Loucy (cell line): ENCODE results near the gene CTAG1B.
"Not testable (repeated sequence)": the region's sequence is repeated elsewhere in the genome, so short reads cannot be mapped to it uniquely, and the experiment has no call there.

ENCODE experiments used
- EZH2phosphoT487 ChIP-seq: fragments of 200-600 bp; IDR thresholded peaks from 2 replicates; pipeline ENCODE4 v1.6.1; 2018; ENCODE audit warnings: antibody characterized with exemption, mild to moderate bottlenecking, moderate library complexity, borderline replicate concordance
- TF ChIP-seq, protein P1 (sequence below): fragments of 200-600 bp; sonication (generic); conservative IDR thresholded peaks from 2 replicates; pipeline ENCODE4 v1.5.1; 2014; ENCODE audit warnings: mild to moderate bottlenecking, antibody characterized with exemption, low read length

DNA sequence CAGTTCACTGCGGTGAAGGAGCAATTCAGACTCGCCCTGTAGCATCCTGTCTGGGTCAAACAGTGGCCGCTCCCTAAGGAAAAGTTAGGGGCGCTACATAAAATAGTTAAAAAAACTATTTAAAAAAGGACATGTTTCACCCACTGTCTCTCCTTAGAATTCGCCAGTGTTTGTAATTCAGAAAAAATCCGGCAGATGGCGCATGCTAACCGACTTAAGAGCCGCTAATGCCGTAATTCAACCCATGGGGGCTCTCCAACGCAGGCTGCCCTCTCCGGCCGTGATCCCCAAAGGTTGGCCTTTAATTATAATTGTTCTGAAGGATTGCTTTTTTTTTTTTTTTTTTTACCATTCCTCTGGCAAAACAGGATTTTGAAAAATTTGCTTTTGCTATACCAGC is 28.7 kb downstream of the CTAG1B start:
- TF ChIP-seq, protein P1, sequence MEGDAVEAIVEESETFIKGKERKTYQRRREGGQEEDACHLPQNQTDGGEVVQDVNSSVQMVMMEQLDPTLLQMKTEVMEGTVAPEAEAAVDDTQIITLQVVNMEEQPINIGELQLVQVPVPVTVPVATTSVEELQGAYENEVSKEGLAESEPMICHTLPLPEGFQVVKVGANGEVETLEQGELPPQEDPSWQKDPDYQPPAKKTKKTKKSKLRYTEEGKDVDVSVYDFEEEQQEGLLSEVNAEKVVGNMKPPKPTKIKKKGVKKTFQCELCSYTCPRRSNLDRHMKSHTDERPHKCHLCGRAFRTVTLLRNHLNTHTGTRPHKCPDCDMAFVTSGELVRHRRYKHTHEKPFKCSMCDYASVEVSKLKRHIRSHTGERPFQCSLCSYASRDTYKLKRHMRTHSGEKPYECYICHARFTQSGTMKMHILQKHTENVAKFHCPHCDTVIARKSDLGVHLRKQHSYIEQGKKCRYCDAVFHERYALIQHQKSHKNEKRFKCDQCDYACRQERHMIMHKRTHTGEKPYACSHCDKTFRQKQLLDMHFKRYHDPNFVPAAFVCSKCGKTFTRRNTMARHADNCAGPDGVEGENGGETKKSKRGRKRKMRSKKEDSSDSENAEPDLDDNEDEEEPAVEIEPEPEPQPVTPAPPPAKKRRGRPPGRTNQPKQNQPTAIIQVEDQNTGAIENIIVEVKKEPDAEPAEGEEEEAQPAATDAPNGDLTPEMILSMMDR: not testable (repeated sequence)
- TF ChIP-seq EZH2phosphoT487: not testable (repeated sequence)
